H1 (cell line): ENCODE data around the gene ACKR3.

Experiments used
- CTCF ChIP-seq, 3 experiments: IDR thresholded peaks; 1 replicate in 2 of 3; 2 replicates in 1 of 3; pipeline versions ENCODE4 v1.5.1 to v1.6.1; 2011; ENCODE audit warnings: low read length in 3 of 3, mild to moderate bottlenecking in 3 of 3, inconsistent platforms in 2 of 3, low read depth in 1 of 3, moderate library complexity in 1 of 3; ENCODE audit not compliant: insufficient read depth in 1 of 3; ENCODE audit errors: control extremely low read depth in 1 of 3
- POLR2A ChIP-seq, 2 experiments: IDR thresholded peaks; 1 replicate in 1 of 2; 2 replicates in 1 of 2; pipeline ENCODE4 v1.6.1; 2011; ENCODE audit warnings: low read depth in 2 of 2, low read length in 2 of 2, mild to moderate bottlenecking in 2 of 2; ENCODE audit errors: control extremely low read depth in 1 of 2
- USF2 ChIP-seq: IDR thresholded peaks from 2 replicates; pipeline ENCODE4 v1.6.1; 2011; ENCODE audit warnings: low read length, improper control_type of control experiment

GRCh38 chr2:236545814-236546480 lies 23.7 kb upstream of the ACKR3 start:
- no peak for TF ChIP-seq CTCF (IDR thresholded peaks at IDR 0.05; ENCODE audit: control extremely low read depth in 1 of 3, insufficient read depth in 1 of 3, low read depth in 1 of 3, low read length in 3 of 3)
- TF ChIP-seq POLR2A (IDR thresholded peaks at IDR 0.05; ENCODE audit: control extremely low read depth in 1 of 2, low read depth in 2 of 2, low read length in 2 of 2): no peak
- no peak for TF ChIP-seq USF2
